ENCODE measurements around the gene JADE2.

DNA sequence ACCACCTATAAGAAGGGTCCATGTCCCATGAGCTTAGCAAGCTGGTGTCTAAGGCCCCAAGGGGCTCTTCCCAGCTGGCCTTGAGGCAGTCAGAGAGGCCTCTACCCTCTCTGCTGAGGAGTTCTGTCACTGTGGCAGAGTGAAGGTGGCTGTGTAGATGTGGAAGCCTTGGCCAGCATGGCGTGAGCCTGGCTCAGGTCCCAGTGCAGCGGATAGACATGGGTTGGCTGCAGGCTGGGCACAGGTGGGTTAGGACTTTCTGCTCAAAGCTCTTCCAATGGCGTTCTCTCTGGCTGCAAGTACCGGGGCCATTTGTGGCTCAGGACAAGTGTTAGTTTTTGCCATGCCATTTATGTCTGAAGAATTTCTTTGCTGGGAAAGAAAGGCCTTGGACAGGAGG lies 47.3 kb downstream of the JADE2 start:
- TF ChIP-seq, protein P1, sequence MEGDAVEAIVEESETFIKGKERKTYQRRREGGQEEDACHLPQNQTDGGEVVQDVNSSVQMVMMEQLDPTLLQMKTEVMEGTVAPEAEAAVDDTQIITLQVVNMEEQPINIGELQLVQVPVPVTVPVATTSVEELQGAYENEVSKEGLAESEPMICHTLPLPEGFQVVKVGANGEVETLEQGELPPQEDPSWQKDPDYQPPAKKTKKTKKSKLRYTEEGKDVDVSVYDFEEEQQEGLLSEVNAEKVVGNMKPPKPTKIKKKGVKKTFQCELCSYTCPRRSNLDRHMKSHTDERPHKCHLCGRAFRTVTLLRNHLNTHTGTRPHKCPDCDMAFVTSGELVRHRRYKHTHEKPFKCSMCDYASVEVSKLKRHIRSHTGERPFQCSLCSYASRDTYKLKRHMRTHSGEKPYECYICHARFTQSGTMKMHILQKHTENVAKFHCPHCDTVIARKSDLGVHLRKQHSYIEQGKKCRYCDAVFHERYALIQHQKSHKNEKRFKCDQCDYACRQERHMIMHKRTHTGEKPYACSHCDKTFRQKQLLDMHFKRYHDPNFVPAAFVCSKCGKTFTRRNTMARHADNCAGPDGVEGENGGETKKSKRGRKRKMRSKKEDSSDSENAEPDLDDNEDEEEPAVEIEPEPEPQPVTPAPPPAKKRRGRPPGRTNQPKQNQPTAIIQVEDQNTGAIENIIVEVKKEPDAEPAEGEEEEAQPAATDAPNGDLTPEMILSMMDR (IDR thresholded peaks at IDR 0.05; ENCODE audit: low read depth, low read length), result no peak
- TF ChIP-seq POLR2A (IDR thresholded peaks at IDR 0.05; ENCODE audit: extremely low read depth, insufficient read length), result no peak

All from NB4 (cell line).